ENCODE measurements around the gene CYP27B1. TPM values are rescaled to one million over a fixed set of nuclear protein-coding genes. Genes with fewer than 3 reads are reported as not detected.

CYP27B1 gene
- total RNA-seq, 1 donor from 2014 or later = 12.7 TPM

GRCh38 chr12:57745485-57745881 is 21.4 kb downstream of the CYP27B1 start:
- H3K4me3 Mint-ChIP-seq = peak overlapping the region; percentile 94
- no peaks in the 10 kb centered on the region for H3K27me3 Mint-ChIP-seq
- H3K9me3 Mint-ChIP-seq = no peaks in the 10 kb centered on the region
- no peak for DNase-seq
- peaks cover 42% of the 10 kb centered on the region for H3K36me3 Mint-ChIP-seq (ENCODE audit: low read depth)
- peaks cover 47% of the 10 kb centered on the region for H3K4me1 Mint-ChIP-seq
- H3K27ac Mint-ChIP-seq = peak overlapping the region; percentile 90
- intact Hi-C loops (cut with micrococcal nuclease) = loop anchor here (2.0 to 10.0 kb wide), 2 partner anchors 113 to 681 kb away; partner anchors contain the start of gene B4GALNT1

GRCh38 chr12:57744777-57745484 is 21.9 kb downstream of the CYP27B1 start, which contains the start of gene TSPAN31:
TSS of gene TSPAN31 (plus strand) at chr12:57745039. CDS start at chr12:57745155, 116 bp downstream.
- peaks cover 37% of the 10 kb centered on the region for H3K36me3 Mint-ChIP-seq (ENCODE audit: low read depth)
- peak within 1 kb of the TSS; percentile 90 for H3K27ac Mint-ChIP-seq
- peaks cover 45% of the 10 kb centered on the region for H3K4me1 Mint-ChIP-seq
- peak; percentile 98 for DNase-seq
- H3K9me3 Mint-ChIP-seq = no peaks in the 10 kb centered on the region
- intact Hi-C loops (cut with micrococcal nuclease) = loop anchor here (1.0 to 10.0 kb wide), 6 partner anchors 7 to 680 kb away; partner anchors contain the start of genes ARHGAP9, B4GALNT1 and CDK4
- H3K27me3 Mint-ChIP-seq = no peaks in the 10 kb centered on the region
- H3K4me3 Mint-ChIP-seq = peak within 1 kb of the TSS; percentile 94

GRCh38 chr12:57744194-57744776 is 22.6 kb downstream of the CYP27B1 start:
- Mint-ChIP-seq H3K4me1 (peaks cover 50% of the 10 kb centered on the region), H3K36me3 (ENCODE audit: low read depth) (peaks cover 37% of the 10 kb centered on the region), H3K4me3 (peak overlapping the region; percentile 94), H3K9me3 (no peaks in the 10 kb centered on the region), H3K27ac (peak overlapping the region; percentile 90), H3K27me3 (no peaks in the 10 kb centered on the region)
- intact Hi-C loops (cut with micrococcal nuclease) = loop anchor here (1.0 to 10.0 kb wide), 6 partner anchors 8 to 679 kb away; partner anchors contain the start of genes ARHGAP9, B4GALNT1 and CDK4
- DNase-seq = peak; percentile 93

GRCh38 chr12:57743769-57744168 is 23.1 kb downstream of the CYP27B1 start:
- Mint-ChIP-seq H3K27me3 (no peaks in the 10 kb centered on the region), H3K9me3 (no peaks in the 10 kb centered on the region), H3K36me3 (ENCODE audit: low read depth) (peaks cover 35% of the 10 kb centered on the region), H3K4me3 (peak overlapping the region; percentile 94), H3K27ac (peak overlapping the region; percentile 90), H3K4me1 (peaks cover 54% of the 10 kb centered on the region)
- no peak for DNase-seq
- intact Hi-C loops (cut with micrococcal nuclease) = loop anchor here (1.0 to 10.0 kb wide), 6 partner anchors 9 to 679 kb away; partner anchors contain the start of genes ARHGAP9, B4GALNT1 and CDK4

- peak overlapping the region; percentile 87 for H3K27ac Mint-ChIP-seq
- peaks cover 51% of the 10 kb centered on the region for H3K4me1 Mint-ChIP-seq
- H3K4me3 Mint-ChIP-seq = peak overlapping the region; percentile 90
- no peaks in the 10 kb centered on the region for H3K27me3 Mint-ChIP-seq
- peaks cover 23% of the 10 kb centered on the region for H3K36me3 Mint-ChIP-seq (ENCODE audit: low read depth)
- no peaks in the 10 kb centered on the region for H3K9me3 Mint-ChIP-seq
- peak; percentile 93 for DNase-seq
- intact Hi-C loops (cut with micrococcal nuclease) = loop anchor here (1.0 to 10.0 kb wide), 4 partner anchors 159 to 677 kb away; partner anchors contain the start of gene ARHGAP9
These were observed 24.8 kb downstream of the CYP27B1 start for GRCh38 chr12:57741844-57742738.

- intact Hi-C loops (cut with micrococcal nuclease) = loop anchor here (5.0 to 10.0 kb wide), 3 partner anchors 264 to 677 kb away; partner anchors contain the start of gene ARHGAP9
These were observed 25.5 kb downstream of the CYP27B1 start for GRCh38 chr12:57741413-57741789.

GRCh38 chr12:57740656-57741412 is 26.0 kb downstream of the CYP27B1 start:
- peak overlapping the region; percentile 87 for H3K27ac Mint-ChIP-seq
- intact Hi-C loops (cut with micrococcal nuclease) = loop anchor here (5.0 to 10.0 kb wide), 3 partner anchors 264 to 676 kb away; partner anchors contain the start of gene ARHGAP9
- H3K36me3 Mint-ChIP-seq (ENCODE audit: low read depth) = peaks cover 20% of the 10 kb centered on the region
- H3K9me3 Mint-ChIP-seq = no peaks in the 10 kb centered on the region
- no peaks in the 10 kb centered on the region for H3K27me3 Mint-ChIP-seq
- H3K4me3 Mint-ChIP-seq = peak overlapping the region; percentile 90
- peak; percentile 95 for DNase-seq
- peaks cover 46% of the 10 kb centered on the region for H3K4me1 Mint-ChIP-seq

More at GRCh38 chr12:57741413-57741789, 25.5 kb downstream of the CYP27B1 start:
- peak overlapping the region; percentile 90 for H3K4me3 Mint-ChIP-seq
- no peaks in the 10 kb centered on the region for H3K9me3 Mint-ChIP-seq
- H3K27ac Mint-ChIP-seq = peak overlapping the region; percentile 87
- peaks cover 23% of the 10 kb centered on the region for H3K36me3 Mint-ChIP-seq (ENCODE audit: low read depth)
- peaks cover 51% of the 10 kb centered on the region for H3K4me1 Mint-ChIP-seq
- no peaks in the 10 kb centered on the region for H3K27me3 Mint-ChIP-seq
- DNase-seq = no peak

GRCh38 chr12:57739914-57740538 is 26.9 kb downstream of the CYP27B1 start:
- H3K27ac Mint-ChIP-seq = peak overlapping the region; percentile 29
- no peaks in the 10 kb centered on the region for H3K27me3 Mint-ChIP-seq
- peaks cover 41% of the 10 kb centered on the region for H3K4me1 Mint-ChIP-seq
- intact Hi-C loops (cut with micrococcal nuclease) = loop anchor here (5.0 to 10.0 kb wide), 3 partner anchors 263 to 675 kb away; partner anchors contain the start of gene ARHGAP9
- no peaks in the 10 kb centered on the region for H3K9me3 Mint-ChIP-seq
- peak overlapping the region; percentile 90 for H3K4me3 Mint-ChIP-seq
- H3K36me3 Mint-ChIP-seq (ENCODE audit: low read depth) = peaks cover 20% of the 10 kb centered on the region
- no peak for DNase-seq

- Mint-ChIP-seq H3K4me1 (peaks cover 41% of the 10 kb centered on the region), H3K27ac (peak overlapping the region; percentile 74), H3K9me3 (no peaks in the 10 kb centered on the region), H3K27me3 (no peaks in the 10 kb centered on the region), H3K4me3 (peak overlapping the region; percentile 59), H3K36me3 (ENCODE audit: low read depth) (peaks cover 23% of the 10 kb centered on the region)
- intact Hi-C loops (cut with micrococcal nuclease) = no loop called here
- no peak for DNase-seq
These were observed 27.5 kb downstream of the CYP27B1 start for GRCh38 chr12:57739387-57739786.

GRCh38 chr12:57738661-57739237 is 28.1 kb downstream of the CYP27B1 start, which contains the start of gene AGAP2:
TSS of gene AGAP2 (minus strand) at chr12:57738742. CDS start at chr12:57738246, 496 bp downstream.
- peak within 1 kb of the TSS; percentile 74 for H3K27ac Mint-ChIP-seq
- peaks cover 25% of the 10 kb centered on the region for H3K36me3 Mint-ChIP-seq (ENCODE audit: low read depth)
- intact Hi-C loops (cut with micrococcal nuclease) = no loop called here
- no peaks in the 10 kb centered on the region for H3K27me3 Mint-ChIP-seq
- H3K4me3 Mint-ChIP-seq = peak within 1 kb of the TSS; percentile 59
- peaks cover 35% of the 10 kb centered on the region for H3K4me1 Mint-ChIP-seq
- no peaks in the 10 kb centered on the region for H3K9me3 Mint-ChIP-seq
- no peak for DNase-seq

- intact Hi-C loops (cut with micrococcal nuclease) = no loop called here
These were observed 29.1 kb downstream of the CYP27B1 start for GRCh38 chr12:57737467-57738460.

More at GRCh38 chr12:57737467-57738460, 29.1 kb downstream of the CYP27B1 start:
- Mint-ChIP-seq H3K4me1 (peaks cover 35% of the 10 kb centered on the region), H3K36me3 (ENCODE audit: low read depth) (peaks cover 30% of the 10 kb centered on the region), H3K4me3 (no peak overlapping the region), H3K9me3 (no peaks in the 10 kb centered on the region), H3K27me3 (no peaks in the 10 kb centered on the region), H3K27ac (no peak overlapping the region)
- no peak for DNase-seq
